DMS153 (cell line): Measurements from ENCODE around the gene IL22RA1.
A peak's percentile ranks its signal among the peaks of the same experiment; 100 is the strongest.

ENCODE experiments used
- DNase-seq: peaks from one replicate; lab custom pipeline; 2025; lab: John Stamatoyannopoulos, UW

IL22RA1 gene

GRCh38 chr1:24074817-24075589, 67.9 kb downstream of the IL22RA1 start:
- no peak for DNase-seq

- DNase-seq, result no peak
Measured at GRCh38 chr1:24074196-24074595, 68.7 kb downstream of the IL22RA1 start.

GRCh38 chr1:24071941-24072340, 71.0 kb downstream of the IL22RA1 start:
- DNase-seq, result no peak

- peak; percentile 68 for DNase-seq
Measured at GRCh38 chr1:24070821-24071393, 72.0 kb downstream of the IL22RA1 start.

GRCh38 chr1:24069817-24070216, 73.1 kb downstream of the IL22RA1 start:
- no peak for DNase-seq
